Measurements from ENCODE around the gene GLIS2.

Gene GLIS2

DNA sequence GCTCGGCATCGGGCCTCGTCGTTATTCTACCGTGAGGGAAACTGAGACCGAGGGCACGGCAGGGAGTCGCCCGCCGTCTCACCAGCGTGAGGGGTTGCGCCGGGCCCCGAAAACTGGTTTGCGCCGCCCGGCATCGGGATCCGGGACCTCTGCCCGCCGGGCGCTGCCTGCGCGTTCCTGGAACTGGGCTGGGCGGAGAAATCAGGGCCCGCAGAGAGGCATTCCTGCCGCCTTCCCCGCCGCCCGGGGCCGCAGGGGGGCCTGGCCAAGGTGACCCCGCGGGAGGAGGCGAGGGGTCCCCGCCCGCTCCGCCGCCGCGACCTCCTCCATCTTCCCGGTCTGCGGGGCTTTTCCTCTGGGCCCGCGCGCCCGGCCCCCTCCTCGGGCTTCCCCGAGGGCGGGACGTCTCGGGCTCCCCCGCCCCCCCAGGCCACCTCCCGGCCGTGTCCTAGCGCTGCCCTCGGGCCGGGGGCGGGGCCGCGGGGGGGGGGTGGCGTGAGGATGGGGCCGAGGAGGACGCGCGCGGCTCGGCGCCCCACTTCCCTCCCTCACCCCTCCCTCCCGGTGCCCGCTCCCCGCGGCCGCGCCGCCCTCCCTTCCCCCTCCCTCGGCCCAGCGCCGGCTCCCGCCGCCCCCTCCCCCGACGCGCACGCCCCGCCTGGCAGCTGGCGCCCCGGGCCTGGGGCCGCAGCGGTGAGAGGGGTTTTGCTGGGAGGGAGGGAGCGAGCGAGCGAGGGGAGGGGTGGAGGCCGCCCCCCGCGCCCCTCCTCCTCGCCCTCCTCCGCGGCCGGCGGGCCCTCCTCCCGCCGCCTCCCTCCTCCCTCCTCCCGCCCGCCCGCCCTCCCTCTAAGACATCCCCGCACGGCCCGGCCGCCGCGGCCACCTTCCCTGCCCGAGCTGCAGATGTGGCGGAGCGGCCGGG is at the start of gene GLIS2:
Gene GLIS2 (plus strand): TSS at position 882 of the 922 bp plus-strand sequence. CDS start 16,214 bp downstream, outside the sequence.
- DNase-seq: peak; percentile 73

DNA sequence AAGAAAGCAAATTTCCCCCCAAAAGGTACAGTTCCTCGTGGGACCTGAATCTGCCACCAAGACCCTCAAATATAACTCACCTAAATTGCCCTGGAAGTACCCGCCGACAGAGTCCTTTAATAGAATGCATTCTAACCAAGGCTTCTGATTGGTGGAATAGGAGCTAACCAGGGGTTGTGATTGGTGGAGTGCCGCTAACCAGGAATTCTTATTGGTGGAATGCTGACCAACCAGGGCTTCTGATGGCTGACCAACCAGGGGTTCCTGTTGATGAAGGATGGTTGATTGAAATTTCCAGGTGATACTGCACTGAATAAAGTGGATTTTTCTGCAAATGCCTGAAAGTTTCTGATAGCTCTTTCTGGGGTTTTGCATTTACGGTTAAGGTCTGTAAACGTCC is 49.5 kb upstream of the GLIS2 start:
- peak; percentile 20 for DNase-seq

DNA sequence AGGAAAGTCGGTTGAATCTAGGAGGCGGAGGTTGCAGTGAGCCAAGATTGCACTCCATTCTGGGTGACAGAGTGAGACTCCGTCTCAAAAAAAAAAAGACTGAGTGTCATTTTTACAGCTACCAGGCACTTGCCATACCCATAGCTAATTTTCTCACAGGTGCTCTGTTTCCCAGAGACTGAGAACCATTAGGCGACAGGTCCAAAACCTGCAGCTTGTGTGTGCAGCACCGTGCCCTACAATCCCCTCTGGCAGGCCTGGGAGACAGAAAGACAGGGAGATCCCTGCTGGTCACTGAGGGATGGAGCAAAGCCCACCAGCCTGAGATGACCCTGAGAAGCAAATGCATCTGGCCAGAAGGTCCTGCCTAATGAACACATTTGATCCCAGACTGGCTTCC is 45.8 kb upstream of the GLIS2 start:
- no peak for DNase-seq

DNA sequence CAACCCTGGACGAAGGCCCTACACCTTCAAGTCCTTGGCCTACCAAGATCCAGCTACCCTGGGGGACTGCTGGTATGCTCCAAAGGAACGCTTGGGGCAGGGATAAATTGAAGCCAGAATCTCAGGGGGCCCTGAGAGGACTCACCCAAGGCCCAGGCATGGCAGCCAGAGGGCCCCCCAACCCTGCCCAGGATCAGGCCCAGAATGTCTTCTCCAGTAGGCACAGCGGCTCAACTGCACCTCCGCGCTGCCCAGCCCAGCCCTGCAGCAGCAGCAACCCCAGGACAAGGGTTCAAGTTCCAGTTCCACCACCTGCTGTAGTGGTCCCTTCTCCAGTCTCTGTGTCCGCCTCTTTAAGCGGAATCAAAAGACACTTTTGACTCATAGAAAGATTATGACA is 45.3 kb upstream of the GLIS2 start:
- DNase-seq: no peak

DNA sequence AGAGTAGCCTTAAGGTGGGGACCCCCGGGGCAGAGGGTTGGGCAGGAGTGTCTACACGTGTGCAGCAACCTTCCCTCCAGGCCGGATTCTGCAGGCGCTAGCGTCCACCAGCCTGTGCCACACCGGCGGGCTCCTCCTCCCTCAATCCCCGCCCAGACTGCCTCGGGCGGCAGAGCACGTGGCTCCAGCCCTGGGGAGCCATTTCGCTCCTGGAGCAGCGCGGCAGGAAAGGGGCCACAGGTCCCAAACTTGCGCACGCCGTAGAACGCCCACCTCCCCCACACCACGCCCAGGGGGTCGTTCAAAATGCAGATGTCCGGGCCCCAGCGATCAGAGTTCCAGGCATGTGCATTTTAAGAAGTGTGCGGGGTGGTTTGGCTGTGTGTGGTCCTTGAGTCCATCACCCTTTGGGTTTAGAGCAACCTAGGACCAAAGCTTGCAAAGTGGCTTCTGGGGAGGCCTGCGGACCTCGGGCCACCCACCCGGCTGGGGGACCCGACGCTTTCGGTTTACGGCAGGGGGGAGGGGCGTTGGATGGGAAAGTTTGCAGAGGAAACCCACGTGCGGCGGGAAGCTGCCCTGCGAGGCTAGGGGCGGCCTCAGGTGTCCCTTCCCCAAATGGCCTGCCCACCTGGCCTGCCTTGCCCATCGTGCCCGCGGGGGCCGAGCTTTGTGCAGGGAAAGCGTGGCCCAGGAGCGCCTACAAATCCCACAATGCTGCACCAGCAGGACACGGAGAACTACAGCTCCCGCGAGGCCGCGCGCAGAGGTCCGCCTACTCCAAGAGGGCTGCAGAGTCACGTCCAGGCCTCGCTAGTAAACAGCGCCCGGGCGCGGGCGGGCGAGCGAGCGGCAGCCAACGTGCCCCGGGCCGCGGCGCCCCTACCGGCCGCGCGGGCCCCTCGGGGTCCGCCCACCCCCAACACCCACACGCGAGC is 44.4 kb upstream of the GLIS2 start:
- DNase-seq: peak; percentile 93

DNA sequence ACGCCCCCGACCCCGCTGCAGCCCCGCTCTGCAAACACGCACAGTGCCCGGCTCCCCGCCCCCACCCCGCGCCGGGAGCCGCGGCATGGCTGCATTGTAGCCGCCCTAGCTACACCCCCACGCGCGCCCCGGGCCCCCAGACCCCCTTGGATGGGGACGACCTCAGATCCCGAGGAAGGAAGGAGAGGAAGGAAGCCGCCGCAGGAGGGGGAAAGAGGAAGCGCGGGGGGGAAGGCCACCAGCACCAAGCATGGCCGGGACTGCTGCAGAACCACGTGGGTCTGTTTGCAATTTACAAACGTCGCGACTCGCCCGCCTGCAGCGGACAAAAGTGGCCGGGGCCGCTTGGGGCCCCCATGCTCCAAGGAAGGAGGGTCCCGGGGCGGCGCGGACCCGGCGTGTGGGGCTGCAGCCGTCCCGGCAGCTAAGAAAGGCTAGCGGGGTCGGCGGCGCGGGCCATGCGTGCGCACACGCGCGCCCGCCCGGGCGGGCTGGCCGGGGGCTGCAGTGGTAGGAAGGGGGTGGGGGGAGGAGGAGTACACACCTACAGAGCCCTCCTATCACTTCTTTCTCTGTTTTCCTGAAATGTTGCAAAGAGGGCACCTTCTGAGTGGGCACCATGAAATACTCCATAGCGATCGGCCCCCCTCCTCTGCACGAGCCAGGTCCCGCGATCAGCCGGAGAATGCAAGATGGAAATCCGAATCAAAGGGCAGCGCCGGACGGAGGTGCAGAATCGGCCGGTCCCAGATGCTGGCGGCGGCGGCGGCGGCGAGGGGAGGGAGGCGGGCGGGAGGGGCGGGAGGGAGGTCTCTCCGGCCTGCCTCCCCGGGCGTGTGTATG is 43.5 kb upstream of the GLIS2 start:
- DNase-seq: peak; percentile 24

DNA sequence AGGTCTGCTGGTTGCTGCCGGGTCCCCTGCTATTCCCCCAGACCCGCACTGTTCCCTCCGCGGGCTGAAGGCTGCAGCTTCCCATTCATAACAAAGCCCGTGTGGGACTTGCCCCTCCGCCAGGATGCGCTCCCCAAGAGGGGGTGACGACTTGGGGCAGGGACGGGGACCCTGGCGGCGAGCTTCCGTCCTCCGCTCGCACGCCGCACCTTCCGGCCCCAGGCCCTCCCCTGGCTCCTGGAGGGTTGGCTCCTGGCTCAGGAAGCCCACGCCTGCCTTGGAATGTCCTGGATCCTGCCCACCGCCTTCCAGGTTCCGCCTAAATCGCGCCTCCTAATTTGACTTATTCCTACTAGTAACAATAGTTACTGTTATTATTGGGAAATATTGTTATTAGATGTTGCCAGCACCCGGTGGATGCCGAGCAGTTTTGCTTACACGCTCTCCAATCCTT is 42.0 kb upstream of the GLIS2 start:
- peak; percentile 60 for DNase-seq

DNA sequence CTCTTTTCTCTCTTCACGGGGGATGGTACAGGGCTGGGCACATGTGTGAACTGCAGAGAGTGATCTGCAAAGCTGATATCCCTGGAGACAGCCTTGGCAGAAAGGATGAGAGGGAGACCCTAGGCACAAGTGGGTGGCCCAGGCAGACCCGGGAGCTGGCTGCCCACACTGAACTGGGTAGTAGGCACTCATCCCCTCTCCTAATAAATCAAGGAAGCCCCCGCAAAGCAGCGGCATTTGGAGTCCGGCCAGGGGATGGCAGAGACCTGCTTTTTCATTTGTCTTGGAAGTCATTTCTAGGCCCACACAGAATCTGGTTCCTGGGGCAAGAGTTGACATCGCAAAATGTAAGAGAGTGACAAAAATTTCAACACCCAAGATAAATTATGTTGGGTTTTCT is 40.0 kb upstream of the GLIS2 start:
- no peak for DNase-seq

DNA sequence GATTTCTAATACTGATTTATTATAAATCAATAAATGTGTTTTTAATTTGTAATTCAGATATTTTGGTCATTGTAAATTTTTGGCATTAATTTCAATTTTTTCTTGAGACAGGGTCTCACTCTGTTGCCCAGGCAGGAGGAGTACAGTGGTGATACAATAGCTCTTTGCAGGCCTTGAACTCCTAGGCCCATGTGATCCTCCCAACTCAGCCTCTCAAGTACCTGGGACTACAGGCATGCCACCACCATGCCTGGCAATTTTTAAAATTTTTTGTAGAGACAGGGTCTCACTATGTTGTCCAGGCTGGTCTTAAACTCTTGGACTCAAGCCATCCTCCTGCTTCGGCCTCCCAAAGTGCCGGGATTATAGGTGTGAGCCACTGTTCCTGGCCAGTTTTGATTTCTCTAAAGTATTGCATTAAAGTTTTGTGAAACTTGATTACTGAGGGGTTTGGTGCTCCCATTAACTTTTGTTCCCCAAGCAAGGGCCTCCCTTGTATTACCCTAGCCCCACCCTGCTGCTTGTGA is 37.8 kb upstream of the GLIS2 start:
- no peak for DNase-seq

DNA sequence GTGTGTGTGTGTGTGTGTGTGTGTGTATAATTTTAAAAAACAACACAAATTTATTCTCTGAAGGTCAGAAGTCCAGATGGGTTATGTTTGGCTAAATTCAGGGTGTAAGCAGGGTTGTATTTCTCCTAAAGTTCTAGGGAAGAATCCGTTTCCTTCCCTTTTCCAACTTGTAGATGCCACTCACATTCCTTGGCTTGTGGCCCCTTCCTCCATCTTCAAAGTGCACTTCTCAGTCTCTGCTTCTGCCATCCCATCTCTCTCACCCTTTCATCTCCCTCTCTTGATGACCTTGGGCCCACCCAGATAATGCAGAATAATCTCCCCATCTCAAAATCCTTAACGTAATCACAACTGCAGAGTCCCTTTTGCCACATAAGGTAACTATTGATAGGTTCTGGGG is 35.2 kb upstream of the GLIS2 start:
- no peak for DNase-seq

DNA sequence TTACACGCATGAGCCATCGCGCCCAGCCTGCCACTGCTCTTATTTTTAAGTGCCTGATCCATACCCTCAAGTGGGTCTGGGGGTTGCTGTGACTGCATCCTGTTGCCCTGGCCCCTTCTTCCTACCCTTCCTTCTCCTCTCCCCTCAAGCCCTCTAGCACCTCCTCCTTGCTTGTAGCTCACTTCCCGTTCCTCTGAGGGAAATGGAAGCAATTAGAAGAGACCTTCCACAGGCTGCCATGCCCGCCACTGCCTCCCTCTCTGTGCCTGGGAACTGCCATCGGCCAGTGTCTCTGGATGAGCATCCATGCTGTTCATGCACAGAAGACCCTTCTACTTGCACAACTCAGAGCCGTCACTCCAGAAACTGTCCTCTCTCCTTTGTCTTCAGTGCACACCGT is 32.4 kb upstream of the GLIS2 start:
- DNase-seq: no peak

DNA sequence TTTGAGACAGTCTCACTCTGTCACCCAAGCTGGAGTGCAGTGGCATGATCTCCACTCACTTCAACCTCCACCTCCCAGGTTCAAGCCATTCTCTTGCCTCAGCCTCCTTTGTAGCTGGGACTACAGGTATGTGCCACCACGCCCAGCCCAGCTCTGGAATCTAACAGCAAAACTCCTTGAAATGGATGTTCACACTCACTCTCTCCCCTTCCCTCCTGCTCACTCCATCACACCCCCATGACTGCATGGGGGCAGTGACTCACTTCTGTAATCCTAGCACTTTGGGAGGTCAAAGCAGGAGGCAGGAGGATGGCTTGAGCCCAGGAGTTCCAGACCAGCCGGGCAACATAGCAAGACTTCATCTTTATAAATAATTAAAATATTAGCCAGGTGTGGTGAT is 31.9 kb upstream of the GLIS2 start:
- peak; percentile 31 for DNase-seq

DNA sequence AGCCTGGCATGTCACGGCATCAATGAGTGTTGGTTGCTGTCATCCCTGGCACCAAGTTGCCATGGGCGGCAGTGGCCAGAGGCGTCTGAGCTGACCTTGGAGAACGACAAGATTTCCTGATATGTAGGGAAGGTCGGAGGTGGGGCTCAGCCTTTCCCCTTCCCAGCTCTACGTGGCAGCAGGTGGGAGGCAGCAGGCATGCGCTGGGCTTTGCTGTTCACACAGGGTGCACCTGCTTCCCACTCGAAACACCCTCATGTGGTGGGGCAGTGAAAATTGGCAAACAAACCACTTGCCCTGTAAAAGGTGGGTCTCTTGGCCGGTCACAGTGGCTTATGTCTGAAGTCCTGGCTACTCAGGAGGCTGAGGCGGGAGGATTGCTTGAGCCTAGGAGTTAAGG is 30.7 kb upstream of the GLIS2 start:
- no peak for DNase-seq

DNA sequence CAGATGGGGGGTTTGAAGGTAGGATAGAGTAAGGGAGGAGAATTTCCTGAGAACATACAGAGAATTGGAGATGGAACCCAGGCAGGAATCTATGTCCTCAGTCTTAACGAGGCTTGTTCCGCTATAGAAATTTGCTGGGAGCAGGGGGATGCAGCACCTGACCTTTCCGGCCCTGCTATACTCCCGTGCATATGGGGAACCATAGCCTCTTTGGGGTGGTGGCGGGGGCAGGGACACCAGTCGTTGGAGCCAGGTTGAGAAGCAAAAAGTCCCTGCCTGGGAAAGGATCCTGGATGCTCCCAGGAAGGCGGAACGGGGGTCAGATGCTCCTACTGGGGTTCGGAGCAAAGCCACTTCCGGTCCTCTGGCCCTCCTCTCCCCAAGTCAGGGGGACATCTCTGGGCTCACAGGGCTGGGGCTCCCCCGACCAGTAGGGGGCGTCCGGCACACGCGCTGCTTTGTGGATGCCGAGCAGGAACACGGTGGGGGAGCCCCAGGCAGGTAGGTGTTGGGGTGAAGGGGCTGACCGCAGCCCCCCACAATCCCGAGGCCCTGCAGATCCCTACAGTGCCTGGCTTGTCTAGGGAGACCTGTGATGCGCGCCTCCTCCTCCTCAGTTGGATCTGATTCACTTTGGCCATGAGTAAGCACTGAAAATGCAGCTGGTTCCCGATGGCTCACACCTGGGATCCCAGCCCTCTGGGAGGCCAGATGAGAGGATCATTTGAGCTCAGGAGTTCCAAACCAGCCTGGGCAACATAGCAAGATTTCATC is 27.5 kb upstream of the GLIS2 start:
- DNase-seq: peak; percentile 62

DNA sequence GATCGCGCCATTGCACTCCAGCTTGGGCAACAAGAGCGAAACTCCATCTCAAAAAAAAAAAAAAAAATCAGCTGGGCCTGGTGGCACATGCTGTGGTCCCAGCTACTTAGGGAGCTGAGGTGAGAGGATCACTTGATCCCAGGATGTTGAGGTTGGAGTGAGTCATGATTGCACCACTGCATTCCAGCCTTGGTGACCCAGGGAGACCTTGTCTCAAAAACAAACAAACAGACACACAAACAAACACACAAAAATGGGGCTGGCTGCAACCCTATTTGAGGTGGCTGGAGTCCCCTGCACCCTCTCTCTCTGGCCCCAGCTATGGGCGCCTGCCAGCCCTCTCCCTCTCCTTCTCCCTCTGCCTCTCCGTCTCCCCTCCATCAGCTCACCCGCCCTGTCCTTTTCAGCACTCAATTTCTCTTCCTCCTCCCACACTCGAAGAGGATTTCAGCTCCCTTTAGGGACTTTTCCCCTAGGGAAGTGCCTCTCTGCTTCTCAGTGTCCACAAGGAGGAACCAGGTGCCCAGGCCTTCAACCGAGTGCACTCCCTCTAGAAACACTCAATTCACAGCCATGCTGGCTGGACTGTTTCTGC is 25.5 kb upstream of the GLIS2 start:
- DNase-seq: peak; percentile 57

DNA sequence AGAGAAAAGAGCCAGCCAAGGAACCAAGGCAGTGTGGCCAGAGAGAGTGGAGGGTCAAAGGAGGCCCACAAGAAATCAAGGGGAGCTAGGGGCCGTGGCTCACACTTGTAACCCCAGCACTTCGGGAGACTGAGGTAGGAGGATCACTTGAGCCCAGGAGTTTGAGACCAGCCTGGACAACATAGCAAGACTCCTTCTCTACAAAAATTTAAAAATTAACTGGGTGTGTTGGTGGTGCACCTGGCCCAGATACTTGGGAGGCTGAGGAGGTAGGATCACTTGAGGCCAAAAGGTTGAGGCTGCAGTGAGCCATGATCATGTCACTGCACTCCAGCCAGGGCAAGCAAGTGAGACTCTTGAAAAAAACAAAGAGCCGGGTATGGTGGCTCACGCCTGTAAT is 24.2 kb upstream of the GLIS2 start:
- no peak for DNase-seq

DNA sequence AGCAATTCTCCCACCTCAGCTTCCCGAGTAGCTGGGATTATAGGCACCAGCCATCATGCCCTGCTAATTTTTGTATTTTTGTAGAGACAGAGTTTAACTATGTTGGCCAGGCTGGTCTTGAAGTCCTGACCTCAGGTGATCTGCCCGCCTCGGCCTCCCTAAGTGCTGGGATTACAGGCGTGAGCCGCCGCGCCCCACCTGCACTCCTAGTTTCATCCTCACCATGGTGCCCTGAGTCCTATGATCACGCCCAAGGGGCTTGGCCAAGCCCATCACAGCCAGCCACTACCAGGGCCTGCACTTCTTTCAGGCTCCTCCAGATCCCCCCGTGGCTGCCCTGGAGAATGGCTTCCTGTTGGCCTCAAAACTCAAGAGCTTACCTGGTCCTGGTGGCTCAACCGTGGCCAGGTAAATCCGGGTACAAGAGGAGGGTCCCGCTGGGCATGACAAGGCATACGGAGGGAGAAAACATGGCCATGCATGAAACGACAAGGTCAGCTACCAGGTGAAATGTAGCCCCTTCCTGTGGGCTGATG is 22.6 kb upstream of the GLIS2 start:
- DNase-seq: no peak

DNA sequence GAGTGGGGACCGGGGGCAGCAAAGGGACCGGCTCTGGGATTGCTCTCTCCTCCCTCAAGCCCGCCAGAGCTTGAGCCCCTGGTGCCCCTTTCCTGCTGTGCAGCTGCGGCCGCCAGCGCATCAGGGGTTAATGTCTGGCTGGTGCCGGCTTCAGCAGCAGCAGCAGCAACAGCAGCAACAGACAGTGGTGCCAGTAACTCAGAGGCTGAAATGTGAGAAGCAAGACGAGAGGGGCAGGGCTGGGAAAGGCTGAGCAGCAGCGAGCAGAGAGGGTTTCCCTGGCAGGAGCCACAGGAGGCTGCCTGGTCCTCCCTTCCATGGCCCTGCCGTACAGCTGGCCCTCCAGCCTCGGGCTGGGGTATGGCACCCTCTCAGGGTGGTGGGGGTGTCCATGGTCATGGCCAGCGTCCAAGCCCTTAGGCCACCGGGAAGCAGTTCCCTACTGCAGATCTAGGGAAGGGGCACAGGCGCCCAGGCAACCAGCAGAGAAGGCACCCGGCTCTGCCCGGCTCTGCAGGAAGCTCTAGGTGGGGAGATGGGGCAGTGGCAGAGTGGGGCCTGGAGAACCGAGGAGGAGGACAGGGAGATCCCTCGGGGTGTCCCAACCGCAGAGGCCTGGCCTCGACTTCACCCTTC is 21.9 kb upstream of the GLIS2 start:
- no peak for DNase-seq

DNA sequence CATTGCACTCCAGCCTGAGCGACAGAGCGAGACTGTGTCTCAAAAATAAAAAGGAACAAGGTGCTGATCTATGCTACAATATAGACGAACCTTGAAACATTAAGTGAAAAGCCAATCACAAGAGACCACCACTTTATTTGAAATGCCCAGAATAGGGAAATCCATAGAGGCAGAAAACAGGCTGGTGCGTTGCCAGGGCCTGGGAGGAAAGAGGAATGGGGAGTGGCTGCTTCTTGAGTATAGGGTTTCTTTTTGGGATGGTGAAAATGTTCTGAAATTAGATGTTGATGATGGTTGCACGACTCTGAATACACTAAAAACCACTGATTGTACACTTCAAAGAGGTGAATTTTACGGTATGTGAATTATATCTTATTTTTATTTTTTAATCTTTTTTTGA is 20.3 kb upstream of the GLIS2 start:
- DNase-seq: no peak

DNA sequence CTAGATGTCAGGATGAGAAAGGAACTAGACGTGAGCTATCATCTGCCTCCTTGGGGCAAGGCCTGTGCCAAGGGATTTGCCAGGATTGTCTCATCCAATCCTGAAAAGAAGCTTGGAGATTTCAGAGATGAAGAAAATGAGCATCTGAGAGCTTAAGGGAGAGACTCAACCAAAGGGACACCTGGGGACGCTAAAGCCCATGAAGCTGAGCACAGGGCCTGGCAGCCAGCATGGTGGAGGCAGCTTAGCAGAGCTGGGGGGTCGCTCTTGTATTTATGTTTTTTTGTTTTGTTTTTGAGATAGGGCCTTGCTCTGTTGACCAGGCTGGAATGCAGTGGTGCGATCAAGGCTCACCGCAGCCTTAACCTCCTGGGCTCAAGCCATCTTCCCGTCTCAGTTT is 18.4 kb upstream of the GLIS2 start:
- DNase-seq: no peak

Data from NCI-H226 (cell line).